Measurements from ENCODE around the gene MED7.

DNA sequence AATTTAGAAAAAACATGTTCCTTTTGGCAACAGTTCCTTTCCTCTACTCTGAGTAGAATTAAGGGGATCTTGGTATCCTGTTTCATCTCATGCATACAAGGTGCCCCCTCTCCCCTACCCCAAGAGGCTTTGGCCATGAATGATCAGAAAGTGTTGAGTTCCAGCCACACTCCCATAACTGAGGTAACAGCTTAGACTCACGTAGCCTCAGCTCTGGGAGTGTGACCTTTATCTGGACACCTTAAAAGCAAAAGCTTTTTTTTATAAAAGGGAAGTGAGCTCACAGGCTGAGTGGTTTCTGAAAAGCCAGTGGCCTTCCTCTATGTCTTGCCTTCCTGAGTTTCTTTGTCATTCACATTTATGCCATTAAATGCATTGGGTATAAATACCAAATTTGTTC, 32.9 kb downstream of the MED7 start:
- TF ChIP-seq, protein P1, sequence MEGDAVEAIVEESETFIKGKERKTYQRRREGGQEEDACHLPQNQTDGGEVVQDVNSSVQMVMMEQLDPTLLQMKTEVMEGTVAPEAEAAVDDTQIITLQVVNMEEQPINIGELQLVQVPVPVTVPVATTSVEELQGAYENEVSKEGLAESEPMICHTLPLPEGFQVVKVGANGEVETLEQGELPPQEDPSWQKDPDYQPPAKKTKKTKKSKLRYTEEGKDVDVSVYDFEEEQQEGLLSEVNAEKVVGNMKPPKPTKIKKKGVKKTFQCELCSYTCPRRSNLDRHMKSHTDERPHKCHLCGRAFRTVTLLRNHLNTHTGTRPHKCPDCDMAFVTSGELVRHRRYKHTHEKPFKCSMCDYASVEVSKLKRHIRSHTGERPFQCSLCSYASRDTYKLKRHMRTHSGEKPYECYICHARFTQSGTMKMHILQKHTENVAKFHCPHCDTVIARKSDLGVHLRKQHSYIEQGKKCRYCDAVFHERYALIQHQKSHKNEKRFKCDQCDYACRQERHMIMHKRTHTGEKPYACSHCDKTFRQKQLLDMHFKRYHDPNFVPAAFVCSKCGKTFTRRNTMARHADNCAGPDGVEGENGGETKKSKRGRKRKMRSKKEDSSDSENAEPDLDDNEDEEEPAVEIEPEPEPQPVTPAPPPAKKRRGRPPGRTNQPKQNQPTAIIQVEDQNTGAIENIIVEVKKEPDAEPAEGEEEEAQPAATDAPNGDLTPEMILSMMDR (IDR thresholded peaks at IDR 0.05; ENCODE audit: borderline replicate concordance, extremely low read depth, low read length, poor library complexity, severe bottlenecking), result no peak
- TF ChIP-seq EZH2 (IDR thresholded peaks at IDR 0.05; ENCODE audit: borderline replicate concordance, low read depth, low read length, severe bottlenecking), result no peak
